Karpas-422 (cell line): ENCODE results near the gene AP2A1. TPM values are rescaled to one million over a fixed set of nuclear protein-coding genes. Genes with fewer than 3 reads are reported as not detected.

Source experiments
- DNase-seq: peaks from one replicate; pipeline ENCODE4 v3.0.0-alpha.2; 2015
- H2AFZ ChIP-seq: fragments of 200-600 bp; sonication (generic); 2 replicates; pipeline ENCODE4 v1.6.1; 2014; ENCODE audit warnings: antibody characterized with exemption, low read length, mixed read lengths
- H3K27ac ChIP-seq: fragments of 200-600 bp; sonication (generic); 2 replicates; pipeline ENCODE4 v1.5.1; 2014; ENCODE audit warnings: mild to moderate bottlenecking, low read length, moderate library complexity
- H3K27me3 ChIP-seq: fragments of 200-600 bp; sonication (generic); 2 replicates; pipeline ENCODE4 v1.6.1; 2014; ENCODE audit warnings: low read length, mixed read lengths
- H3K36me3 ChIP-seq: fragments of 200-600 bp; sonication (generic); 2 replicates; pipeline ENCODE4 v1.6.1; 2014; ENCODE audit warnings: low read length, mixed read lengths; ENCODE audit not compliant: insufficient read depth
- H3K4me1 ChIP-seq: fragments of 200-600 bp; sonication (generic); 2 replicates; pipeline ENCODE4 v1.6.1; 2014; ENCODE audit warnings: mild to moderate bottlenecking, low read length, mixed read lengths
- H3K4me2 ChIP-seq: fragments of 200-600 bp; sonication (generic); 2 replicates; pipeline ENCODE4 v1.6.1; 2014; ENCODE audit warnings: low read length, low read depth, mild to moderate bottlenecking; ENCODE audit not compliant: poor library complexity, severe bottlenecking
- H3K4me3 ChIP-seq: fragments of 200-600 bp; sonication (generic); 2 replicates; pipeline ENCODE4 v1.5.1; 2014; ENCODE audit warnings: mild to moderate bottlenecking, antibody characterized with exemption, low read length, mixed read lengths
- H3K79me2 ChIP-seq: fragments of 200-600 bp; sonication (generic); 2 replicates; pipeline ENCODE4 v1.6.1; 2014; ENCODE audit warnings: mild to moderate bottlenecking, low read length, mixed read lengths
- H3K9ac ChIP-seq: fragments of 200-600 bp; sonication (generic); 2 replicates; pipeline ENCODE4 v1.6.0; 2014; ENCODE audit warnings: low read length
- H3K9me2 ChIP-seq: fragments of 200-600 bp; sonication (generic), shearing (Covaris generic); replicated peaks from 2 replicates; pipeline ENCODE4 v1.6.0; 2014; ENCODE audit warnings: mild to moderate bottlenecking, low read length, moderate library complexity; ENCODE audit not compliant: insufficient read depth
- H3K9me3 ChIP-seq: fragments of 300-700, 200-600 bp; sonication (generic); 2 replicates; pipeline ENCODE4 v1.6.1; 2014; ENCODE audit warnings: low read length, mixed read lengths
- H4K20me1 ChIP-seq: fragments of 200-600 bp; sonication (generic); 2 replicates; pipeline ENCODE4 v1.6.1; 2014; ENCODE audit warnings: mild to moderate bottlenecking, antibody characterized with exemption, low read length, low read depth; ENCODE audit not compliant: insufficient read depth
- total RNA-seq: library from RNA; depleted of rRNA; stranded (reverse); fragments of >200 nt; shearing (Covaris generic); gene quantifications from 2 replicates; pipeline ENCODE4 v1.2.3, GENCODE V29; 2014; ENCODE audit warnings: low replicate concordance

Gene AP2A1
- total RNA-seq, 1 experiment from 2014 or later, result 32.4 TPM

DNA sequence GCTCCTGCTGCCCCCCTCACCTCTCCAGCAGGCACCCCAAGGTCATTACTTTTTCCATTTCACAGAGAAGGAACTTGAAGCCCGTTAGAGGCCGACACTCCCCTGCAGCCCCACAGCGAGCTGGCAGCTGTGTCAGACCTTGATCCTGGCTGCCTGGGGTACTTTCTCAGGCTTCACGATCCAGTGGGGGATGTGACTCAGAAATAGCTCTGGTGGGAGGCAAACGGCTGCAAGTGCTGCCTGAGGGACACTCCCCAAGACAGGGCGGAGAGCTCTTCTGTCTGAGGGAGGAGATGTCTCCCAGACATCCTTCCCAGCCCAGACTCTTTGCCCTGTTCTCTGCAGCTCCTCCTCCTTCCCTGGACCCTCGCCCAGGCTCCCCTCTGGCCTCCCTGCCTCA, 8.5 kb upstream of the AP2A1 start:
- Histone ChIP-seq H3K4me3 (no peak overlapping the region), H3K9me2 (no peaks in the 10 kb centered on the region), H3K79me2 (no peaks in the 10 kb centered on the region), H2AFZ (no peak overlapping the region; the same call in 1 of the 2 replicates), H3K9me3 (peaks cover 10% of the 10 kb centered on the region; the same call in 1 of the 2 replicates), H3K4me2 (no peak overlapping the region), H3K9ac (0 out of 2 replicates have a peak overlapping the region, but pooled peaks have one; percentile 24), H3K27ac (no peak overlapping the region), H3K4me1 (peaks cover 12% of the 10 kb centered on the region), H3K36me3 (no peaks in the 10 kb centered on the region), H4K20me1 (no peaks in the 10 kb centered on the region), H3K27me3 (no peaks in the 10 kb centered on the region)
- no peak for DNase-seq

GRCh38 chr19:49761249-49761624, 5.6 kb upstream of the AP2A1 start:
- Histone ChIP-seq H3K4me3 (peak overlapping the region; percentile 51; the same call in 1 of the 2 replicates), H4K20me1 (no peaks in the 10 kb centered on the region), H3K36me3 (no peaks in the 10 kb centered on the region), H3K9ac (peak overlapping the region; percentile 60), H3K27me3 (no peaks in the 10 kb centered on the region), H3K27ac (peak overlapping the region; percentile 8; the same call in 1 of the 2 replicates), H2AFZ (peak overlapping the region; percentile 79), H3K9me3 (peaks cover 4% of the 10 kb centered on the region; the same call in 1 of the 2 replicates), H3K79me2 (no peaks in the 10 kb centered on the region), H3K4me2 (peak overlapping the region; percentile 67), H3K9me2 (no peaks in the 10 kb centered on the region), H3K4me1 (peaks cover 22% of the 10 kb centered on the region)
- DNase-seq, result no peak

GRCh38 chr19:49761625-49762311, 5.0 kb upstream of the AP2A1 start:
- no peaks in the 10 kb centered on the region for H4K20me1 ChIP-seq
- H3K4me2 ChIP-seq, result peak overlapping the region; percentile 67
- peak overlapping the region; percentile 60 for H3K9ac ChIP-seq
- H3K9me3 ChIP-seq, result no peaks in the 10 kb centered on the region
- peaks cover 22% of the 10 kb centered on the region for H3K4me1 ChIP-seq
- no peaks in the 10 kb centered on the region for H3K9me2 ChIP-seq
- no peaks in the 10 kb centered on the region for H3K79me2 ChIP-seq
- H3K27ac ChIP-seq, result peak overlapping the region; percentile 8; the same call in 1 of the 2 replicates
- H3K4me3 ChIP-seq, result peak overlapping the region; percentile 51; the same call in 1 of the 2 replicates
- H2AFZ ChIP-seq, result peak overlapping the region; percentile 79
- H3K36me3 ChIP-seq, result no peaks in the 10 kb centered on the region
- no peaks in the 10 kb centered on the region for H3K27me3 ChIP-seq
- DNase-seq, result peak; percentile 85

DNA sequence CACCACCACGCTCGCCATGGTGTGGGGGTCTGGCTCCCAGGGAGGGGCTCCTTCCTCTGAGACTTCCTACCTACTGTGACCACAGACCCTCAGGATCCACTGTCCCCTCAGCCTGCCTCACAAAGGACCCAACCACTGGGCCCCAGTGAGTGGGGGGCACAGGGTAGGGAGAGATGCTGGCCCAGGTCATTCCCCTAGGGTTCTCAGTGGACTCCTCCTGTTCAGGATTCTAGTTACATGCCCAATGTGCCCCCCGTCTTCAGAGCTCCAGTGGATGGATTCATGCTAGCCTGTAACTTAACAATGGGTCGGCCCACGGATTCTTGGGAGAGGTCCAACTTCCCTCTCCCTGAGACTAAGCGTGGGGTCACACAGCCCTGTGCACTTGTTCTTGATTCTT, 3.6 kb upstream of the AP2A1 start, which contains the start of gene TSKS:
TSKS (minus strand) TSS at position 77 of the 400 bp plus-strand sequence; CDS start at position 18, 59 bp downstream.
- H4K20me1 ChIP-seq, result peaks cover 9% of the 10 kb centered on the region; the same call in 1 of the 2 replicates
- no peak for DNase-seq
- H3K9me3 ChIP-seq, result no peaks in the 10 kb centered on the region
- H3K4me3 ChIP-seq, result peak within 1 kb of the TSS; percentile 51; the same call in 1 of the 2 replicates
- H3K27ac ChIP-seq, result no peak within 1 kb of the TSS
- H3K4me1 ChIP-seq, result peaks cover 29% of the 10 kb centered on the region
- H3K36me3 ChIP-seq, result no peaks in the 10 kb centered on the region
- H2AFZ ChIP-seq, result peak within 1 kb of the TSS; percentile 79
- peaks cover 14% of the 10 kb centered on the region for H3K79me2 ChIP-seq
- H3K9me2 ChIP-seq, result no peaks in the 10 kb centered on the region
- no peaks in the 10 kb centered on the region for H3K27me3 ChIP-seq
- peak within 1 kb of the TSS; percentile 60 for H3K9ac ChIP-seq
- peak within 1 kb of the TSS; percentile 67 for H3K4me2 ChIP-seq

DNA sequence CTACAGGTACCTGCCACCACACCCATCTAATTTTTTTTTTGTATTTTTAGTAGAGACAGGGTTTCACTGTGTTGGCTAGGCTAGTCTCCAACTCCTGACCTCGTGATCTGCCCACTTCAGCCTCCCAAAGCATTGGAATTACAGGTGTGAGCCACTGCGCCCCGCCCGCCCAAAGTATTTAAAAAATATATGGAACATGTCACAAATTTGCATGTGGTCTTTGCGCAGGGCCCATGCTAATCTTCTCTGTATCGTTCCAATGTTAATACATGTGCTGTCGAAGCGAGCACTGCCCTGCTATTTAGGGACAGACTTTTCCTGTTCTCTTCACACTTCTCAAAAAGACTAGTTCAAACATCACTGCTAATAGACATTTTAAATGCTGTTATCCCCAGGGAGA, 2.5 kb upstream of the AP2A1 start:
- Histone ChIP-seq H3K36me3 (no peaks in the 10 kb centered on the region), H4K20me1 (peaks cover 11% of the 10 kb centered on the region; the same call in 1 of the 2 replicates), H3K9me3 (no peaks in the 10 kb centered on the region), H3K27me3 (no peaks in the 10 kb centered on the region), H3K4me2 (no peak overlapping the region), H3K9ac (no peak overlapping the region), H3K4me3 (no peak overlapping the region), H3K27ac (no peak overlapping the region), H3K9me2 (no peaks in the 10 kb centered on the region), H3K79me2 (peaks cover 25% of the 10 kb centered on the region), H2AFZ (no peak overlapping the region), H3K4me1 (peaks cover 33% of the 10 kb centered on the region)
- DNase-seq, result no peak

DNA sequence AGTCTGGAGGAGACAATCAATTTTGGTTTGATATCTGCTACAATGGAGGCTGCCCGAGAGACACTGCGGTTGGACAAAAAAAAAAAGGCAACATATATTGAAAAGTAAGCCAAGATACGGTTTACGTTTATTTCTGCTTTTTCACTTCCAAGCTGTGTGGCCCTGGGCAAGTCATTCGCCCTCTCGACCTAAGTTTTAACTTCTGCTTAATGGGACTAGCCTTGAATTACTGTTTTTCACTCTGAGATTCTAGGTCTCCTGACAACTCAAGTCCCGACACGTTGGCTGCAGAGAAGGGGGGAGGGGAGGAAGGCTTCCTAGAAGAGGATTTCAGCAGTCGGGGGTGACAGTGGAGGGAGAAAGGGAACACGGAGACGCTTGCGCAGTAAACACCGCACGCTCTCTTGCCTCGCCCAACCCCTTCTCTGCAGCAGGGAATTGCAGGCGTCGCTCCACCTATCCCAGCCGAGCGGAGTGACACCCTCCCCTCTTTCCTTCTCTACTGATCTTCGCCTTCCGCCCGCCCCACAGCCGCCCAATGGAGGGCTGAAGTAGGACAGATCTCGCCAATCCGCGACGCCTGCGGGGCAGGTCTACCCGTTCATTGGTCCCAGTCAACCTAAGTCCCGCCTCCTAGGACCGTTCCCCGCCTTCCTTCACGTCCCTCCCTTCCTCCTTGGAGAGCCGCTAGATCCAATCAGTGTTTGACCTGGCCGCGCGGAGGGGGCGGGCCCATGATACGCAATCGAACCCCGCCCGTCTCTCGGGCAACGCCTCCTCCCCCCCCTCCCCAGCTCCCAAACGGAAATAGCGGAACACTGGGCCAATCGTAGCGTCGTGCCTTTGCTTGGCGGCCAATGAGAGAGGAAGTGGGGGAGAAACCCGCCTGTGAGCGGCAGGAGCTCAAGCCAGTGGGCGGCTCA, 533 bp upstream of the AP2A1 start:
- Histone ChIP-seq H3K79me2 (peaks cover 42% of the 10 kb centered on the region), H3K4me1 (peaks cover 30% of the 10 kb centered on the region), H3K36me3 (no peaks in the 10 kb centered on the region), H3K9me2 (no peaks in the 10 kb centered on the region), H3K27ac (peak overlapping the region; percentile 75), H2AFZ (peak overlapping the region; percentile 15; the same call in 1 of the 2 replicates), H3K4me3 (peak overlapping the region; percentile 67), H3K9me3 (no peaks in the 10 kb centered on the region), H3K9ac (peak overlapping the region; percentile 73), H4K20me1 (peaks cover 11% of the 10 kb centered on the region; the same call in 1 of the 2 replicates), H3K27me3 (no peaks in the 10 kb centered on the region), H3K4me2 (peak overlapping the region; percentile 85)
- DNase-seq, result peak; percentile 100

GRCh38 chr19:49767381-49767780, 580 bp downstream of the AP2A1 start:
- Histone ChIP-seq H3K4me1 (peaks cover 20% of the 10 kb centered on the region), H3K36me3 (no peaks in the 10 kb centered on the region), H3K4me2 (peak overlapping the region; percentile 92), H3K9me3 (no peaks in the 10 kb centered on the region), H3K79me2 (peaks cover 47% of the 10 kb centered on the region), H2AFZ (no peak overlapping the region), H3K4me3 (peak overlapping the region; percentile 86), H3K9ac (peak overlapping the region; percentile 77), H4K20me1 (peaks cover 11% of the 10 kb centered on the region; the same call in 1 of the 2 replicates), H3K27ac (0 out of 2 replicates have a peak overlapping the region, but pooled peaks have one; percentile 32), H3K9me2 (no peaks in the 10 kb centered on the region), H3K27me3 (no peaks in the 10 kb centered on the region)
- no peak for DNase-seq
